ENCODE results near the gene TMX2. TPM values are rescaled to one million over a fixed set of nuclear protein-coding genes. Genes with fewer than 3 reads are reported as not detected.

TMX2 gene
- total and polyA plus RNA-seq, 9 of the 15 experiments (the other 6 are each of a cell fraction or from before 2014, with no cell fraction given), result 176 to 433 (median 227) TPM

- TF ChIP-seq, protein P1, sequence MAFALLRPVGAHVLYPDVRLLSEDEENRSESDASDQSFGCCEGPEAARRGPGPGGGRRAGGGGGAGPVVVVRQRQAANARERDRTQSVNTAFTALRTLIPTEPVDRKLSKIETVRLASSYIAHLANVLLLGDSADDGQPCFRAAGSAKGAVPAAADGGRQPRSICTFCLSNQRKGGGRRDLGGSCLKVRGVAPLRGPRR (CRISPR knock-in tag; IDR thresholded peaks at IDR 0.05), result no peak
- no peak for TF ChIP-seq BRCA1 (IDR thresholded peaks at IDR 0.05)
- TF ChIP-seq BRCA1 (CRISPR knock-in tag; IDR thresholded peaks at IDR 0.05), result no peak
- TF ChIP-seq, protein P2, sequence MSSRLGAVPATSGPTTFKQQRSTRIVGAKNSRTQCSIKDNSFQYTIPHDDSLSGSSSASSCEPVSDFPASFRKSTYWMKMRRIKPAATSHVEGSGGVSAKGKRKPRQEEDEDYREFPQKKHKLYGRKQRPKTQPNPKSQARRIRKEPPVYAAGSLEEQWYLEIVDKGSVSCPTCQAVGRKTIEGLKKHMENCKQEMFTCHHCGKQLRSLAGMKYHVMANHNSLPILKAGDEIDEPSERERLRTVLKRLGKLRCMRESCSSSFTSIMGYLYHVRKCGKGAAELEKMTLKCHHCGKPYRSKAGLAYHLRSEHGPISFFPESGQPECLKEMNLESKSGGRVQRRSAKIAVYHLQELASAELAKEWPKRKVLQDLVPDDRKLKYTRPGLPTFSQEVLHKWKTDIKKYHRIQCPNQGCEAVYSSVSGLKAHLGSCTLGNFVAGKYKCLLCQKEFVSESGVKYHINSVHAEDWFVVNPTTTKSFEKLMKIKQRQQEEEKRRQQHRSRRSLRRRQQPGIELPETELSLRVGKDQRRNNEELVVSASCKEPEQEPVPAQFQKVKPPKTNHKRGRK (tag; IDR thresholded peaks at IDR 0.05), result no peak
- 0 out of 2 replicates have a peak, but pooled peaks have one; percentile 47 for TF ChIP-seq THRB (CRISPR knock-in tag; conservative IDR thresholded peaks at IDR 0.05)
- peak; percentile 52; the same call in 1 of the 2 replicates for TF ChIP-seq RB1 (IDR thresholded peaks at IDR 0.05; ENCODE audit: low read depth)
- no peak for TF ChIP-seq RCOR1 (IDR thresholded peaks at IDR 0.05; ENCODE audit: borderline replicate concordance in 1 of 2, low read depth in 2 of 2, low read length in 2 of 2)
- TF ChIP-seq SREBF1 (IDR thresholded peaks at IDR 0.05; ENCODE audit: borderline replicate concordance, low read depth, low read length), result peak; percentile 49; the same call in 1 of the 2 replicates
- no peak for TF ChIP-seq ZFP91 (CRISPR knock-in tag; IDR thresholded peaks at IDR 0.05)
- TF ChIP-seq DPF2 (IDR thresholded peaks at IDR 0.05), result peak; percentile 35; the same call in 1 of the 2 replicates
- TF ChIP-seq FOXJ3 (CRISPR knock-in tag; IDR thresholded peaks at IDR 0.05), result no peak
- no peak for TF ChIP-seq EWSR1 (IDR thresholded peaks at IDR 0.05; ENCODE audit: borderline replicate concordance, low read depth, partially characterized antibody)
- no peak; the same call in 1 of the 2 replicates for TF ChIP-seq TCF3 (CRISPR knock-in tag; IDR thresholded peaks at IDR 0.05)
- TF ChIP-seq, protein P3, sequence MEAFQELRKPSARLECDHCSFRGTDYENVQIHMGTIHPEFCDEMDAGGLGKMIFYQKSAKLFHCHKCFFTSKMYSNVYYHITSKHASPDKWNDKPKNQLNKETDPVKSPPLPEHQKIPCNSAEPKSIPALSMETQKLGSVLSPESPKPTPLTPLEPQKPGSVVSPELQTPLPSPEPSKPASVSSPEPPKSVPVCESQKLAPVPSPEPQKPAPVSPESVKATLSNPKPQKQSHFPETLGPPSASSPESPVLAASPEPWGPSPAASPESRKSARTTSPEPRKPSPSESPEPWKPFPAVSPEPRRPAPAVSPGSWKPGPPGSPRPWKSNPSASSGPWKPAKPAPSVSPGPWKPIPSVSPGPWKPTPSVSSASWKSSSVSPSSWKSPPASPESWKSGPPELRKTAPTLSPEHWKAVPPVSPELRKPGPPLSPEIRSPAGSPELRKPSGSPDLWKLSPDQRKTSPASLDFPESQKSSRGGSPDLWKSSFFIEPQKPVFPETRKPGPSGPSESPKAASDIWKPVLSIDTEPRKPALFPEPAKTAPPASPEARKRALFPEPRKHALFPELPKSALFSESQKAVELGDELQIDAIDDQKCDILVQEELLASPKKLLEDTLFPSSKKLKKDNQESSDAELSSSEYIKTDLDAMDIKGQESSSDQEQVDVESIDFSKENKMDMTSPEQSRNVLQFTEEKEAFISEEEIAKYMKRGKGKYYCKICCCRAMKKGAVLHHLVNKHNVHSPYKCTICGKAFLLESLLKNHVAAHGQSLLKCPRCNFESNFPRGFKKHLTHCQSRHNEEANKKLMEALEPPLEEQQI (IDR thresholded peaks at IDR 0.05), result no peak
- TF ChIP-seq ZC3H8 (IDR thresholded peaks at IDR 0.05), result no peak
- TF ChIP-seq CBX8 (IDR thresholded peaks at IDR 0.05; ENCODE audit: borderline replicate concordance, extremely low read depth, low read depth, low read length, poor library complexity, severe bottlenecking), result no peak
- no peak for TF ChIP-seq PTBP1 (IDR thresholded peaks at IDR 0.05; ENCODE audit: low read depth, low read length)
- TF ChIP-seq ETV5 (CRISPR knock-in tag; IDR thresholded peaks at IDR 0.05; ENCODE audit: low read depth), result 0 out of 2 replicates have a peak, but pooled peaks have one; percentile 7
- no peak for TF ChIP-seq POU5F1 (IDR thresholded peaks at IDR 0.05; ENCODE audit: borderline replicate concordance, low read depth, low read length, partially characterized antibody)
- TF ChIP-seq PTRF (tag; IDR thresholded peaks at IDR 0.05), result no peak
- TF ChIP-seq LCOR (CRISPR knock-in tag; IDR thresholded peaks at IDR 0.05), result no peak
- TF ChIP-seq NFXL1 (CRISPR knock-in tag; IDR thresholded peaks at IDR 0.05), result no peak
Observed at GRCh38 chr11:57667117-57667735, 45.2 kb upstream of the TMX2 start (continued).
